HL-60 (cell line): ENCODE results near the gene SLC35D1.

Experiments
- DNase-seq, 2 experiments: peaks; one replicate each; pipeline ENCODE4 v3.0.0-alpha.2; 2010 to 2020; ENCODE audit warnings: low read depth in 1 of 2, low spot score in 1 of 2
- H3K27ac ChIP-seq: fragments of 250-450 bp; sonication (Bioruptor Pico); replicated peaks from 2 replicates; pipeline ENCODE4 v1.5.1; 2020; ENCODE audit warnings: mild to moderate bottlenecking, moderate library complexity
- H3K27me3 ChIP-seq: fragments of 250-450 bp; sonication (Bioruptor Pico); 2 replicates; pipeline ENCODE4 v1.5.1; 2021; ENCODE audit warnings: mild to moderate bottlenecking, moderate library complexity; ENCODE audit not compliant: insufficient read depth, poor library complexity, severe bottlenecking
- H3K4me3 ChIP-seq: replicated peaks from 2 replicates; pipeline ENCODE4 v1.5.1; 2011; ENCODE audit warnings: mild to moderate bottlenecking, control low read depth, low read length; ENCODE audit not compliant: insufficient read depth
- CTCF ChIP-seq: IDR thresholded peaks from one replicate; pipeline ENCODE4 v1.5.1; 2011; ENCODE audit warnings: low read length, control low read depth, inconsistent platforms; ENCODE audit not compliant: insufficient read depth
- GABPA ChIP-seq: IDR thresholded peaks from 2 replicates; pipeline ENCODE4 v1.6.1; 2012; ENCODE audit warnings: low read depth
- POLR2AphosphoS5 ChIP-seq: IDR thresholded peaks from 2 replicates; pipeline ENCODE4 v1.6.1; 2012; ENCODE audit warnings: low read depth
- SPI1 ChIP-seq: IDR thresholded peaks from 2 replicates; pipeline ENCODE4 v1.6.1; 2012; ENCODE audit warnings: low read depth, mild to moderate bottlenecking, borderline replicate concordance
- long read RNA-seq: library from polyadenylated mRNA; unstranded; transcript quantifications from one replicate; pipeline ENCODE4 v2.0.0, GENCODE V29; 2020
- TF ChIP-seq, protein P1 (sequence below): IDR thresholded peaks from 2 replicates; pipeline ENCODE4 v1.6.1; 2012; ENCODE audit warnings: low read depth; ENCODE audit not compliant: insufficient replicate concordance

The SLC35D1 gene
- long read RNA-seq, full-length matches to known transcripts = 2 of 17 reads
- long read RNA-seq, partial matches to known transcripts = 6 of 17 reads
- long read RNA-seq, other reads (novel, unspliced or antisense) = 9 of 17 reads

DNA sequence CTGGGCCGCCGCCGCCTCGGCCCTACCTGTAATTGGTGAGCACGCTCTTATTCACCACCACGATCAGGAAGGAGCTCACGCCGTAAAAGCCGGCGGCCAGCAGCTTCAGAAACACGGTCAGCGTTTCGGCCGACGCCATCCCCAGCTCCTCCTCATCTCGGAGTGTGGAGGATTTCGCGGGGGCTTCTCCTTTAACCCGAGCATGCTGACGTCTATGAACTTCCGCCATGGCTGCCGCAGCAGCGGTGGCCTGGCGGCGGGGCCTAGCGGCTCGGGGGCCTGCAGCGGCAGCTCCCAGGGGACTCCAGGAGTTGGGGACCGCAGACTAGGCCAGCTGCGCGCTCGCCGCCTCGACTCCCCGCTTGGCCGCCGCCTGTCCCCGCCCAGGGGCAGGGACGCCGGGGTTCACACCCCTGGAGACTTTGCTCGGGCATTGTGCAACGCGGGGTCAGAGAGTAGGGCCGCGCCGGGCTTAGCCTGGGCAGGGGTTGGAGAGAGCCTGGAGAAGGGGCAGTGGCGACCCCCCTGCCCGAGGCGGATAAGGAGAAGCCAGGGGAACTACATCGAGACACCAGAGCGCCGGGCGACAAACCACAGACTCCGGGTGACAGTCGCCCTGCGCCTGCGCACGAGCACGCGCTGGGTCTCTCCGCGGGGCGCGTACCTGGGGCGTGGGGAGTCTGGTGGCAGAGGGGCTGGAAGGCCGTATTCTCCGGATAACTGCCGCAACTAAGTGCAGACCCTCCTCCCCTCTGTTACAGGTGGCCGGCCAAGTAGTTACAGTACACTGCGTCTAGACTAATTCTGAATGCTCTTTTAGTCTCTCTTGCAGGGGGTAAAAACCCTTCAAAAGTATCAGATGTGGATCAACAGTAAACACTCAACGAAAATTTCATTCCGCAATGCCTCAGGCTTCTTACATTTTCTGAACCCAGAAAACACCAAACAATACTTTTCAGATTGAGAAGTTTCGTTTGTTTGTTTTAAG is at the start of gene SLC35D1:
TSS of gene SLC35D1 (minus strand) at position 364 of the 988 bp plus-strand sequence. CDS start at position 229, 135 bp downstream.
- TF ChIP-seq, protein P1, sequence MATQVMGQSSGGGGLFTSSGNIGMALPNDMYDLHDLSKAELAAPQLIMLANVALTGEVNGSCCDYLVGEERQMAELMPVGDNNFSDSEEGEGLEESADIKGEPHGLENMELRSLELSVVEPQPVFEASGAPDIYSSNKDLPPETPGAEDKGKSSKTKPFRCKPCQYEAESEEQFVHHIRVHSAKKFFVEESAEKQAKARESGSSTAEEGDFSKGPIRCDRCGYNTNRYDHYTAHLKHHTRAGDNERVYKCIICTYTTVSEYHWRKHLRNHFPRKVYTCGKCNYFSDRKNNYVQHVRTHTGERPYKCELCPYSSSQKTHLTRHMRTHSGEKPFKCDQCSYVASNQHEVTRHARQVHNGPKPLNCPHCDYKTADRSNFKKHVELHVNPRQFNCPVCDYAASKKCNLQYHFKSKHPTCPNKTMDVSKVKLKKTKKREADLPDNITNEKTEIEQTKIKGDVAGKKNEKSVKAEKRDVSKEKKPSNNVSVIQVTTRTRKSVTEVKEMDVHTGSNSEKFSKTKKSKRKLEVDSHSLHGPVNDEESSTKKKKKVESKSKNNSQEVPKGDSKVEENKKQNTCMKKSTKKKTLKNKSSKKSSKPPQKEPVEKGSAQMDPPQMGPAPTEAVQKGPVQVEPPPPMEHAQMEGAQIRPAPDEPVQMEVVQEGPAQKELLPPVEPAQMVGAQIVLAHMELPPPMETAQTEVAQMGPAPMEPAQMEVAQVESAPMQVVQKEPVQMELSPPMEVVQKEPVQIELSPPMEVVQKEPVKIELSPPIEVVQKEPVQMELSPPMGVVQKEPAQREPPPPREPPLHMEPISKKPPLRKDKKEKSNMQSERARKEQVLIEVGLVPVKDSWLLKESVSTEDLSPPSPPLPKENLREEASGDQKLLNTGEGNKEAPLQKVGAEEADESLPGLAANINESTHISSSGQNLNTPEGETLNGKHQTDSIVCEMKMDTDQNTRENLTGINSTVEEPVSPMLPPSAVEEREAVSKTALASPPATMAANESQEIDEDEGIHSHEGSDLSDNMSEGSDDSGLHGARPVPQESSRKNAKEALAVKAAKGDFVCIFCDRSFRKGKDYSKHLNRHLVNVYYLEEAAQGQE = no peak
- TF ChIP-seq SPI1 (no peak), GABPA (no peak; the same call in 1 of the 2 replicates)

GRCh38 chr1:67103548-67103947 is 49.6 kb upstream of the SLC35D1 start:
- Histone ChIP-seq H3K4me3 (no peak overlapping the region), H3K27ac (no peak overlapping the region), H3K27me3 (no peaks in the 10 kb centered on the region)
- no peak for DNase-seq
- TF ChIP-seq SPI1 (no peak), POLR2AphosphoS5 (no peak), CTCF (no peak), GABPA (no peak)
- TF ChIP-seq, protein P1 = no peak

More for the DNA sequence above, at the start of gene SLC35D1:
- H3K27ac ChIP-seq = peak within 1 kb of the TSS; percentile 84
- DNase-seq = peak; percentile 41 to 75
- no peaks in the 10 kb centered on the region for H3K27me3 ChIP-seq
- peak within 1 kb of the TSS; percentile 79 for H3K4me3 ChIP-seq

DNA sequence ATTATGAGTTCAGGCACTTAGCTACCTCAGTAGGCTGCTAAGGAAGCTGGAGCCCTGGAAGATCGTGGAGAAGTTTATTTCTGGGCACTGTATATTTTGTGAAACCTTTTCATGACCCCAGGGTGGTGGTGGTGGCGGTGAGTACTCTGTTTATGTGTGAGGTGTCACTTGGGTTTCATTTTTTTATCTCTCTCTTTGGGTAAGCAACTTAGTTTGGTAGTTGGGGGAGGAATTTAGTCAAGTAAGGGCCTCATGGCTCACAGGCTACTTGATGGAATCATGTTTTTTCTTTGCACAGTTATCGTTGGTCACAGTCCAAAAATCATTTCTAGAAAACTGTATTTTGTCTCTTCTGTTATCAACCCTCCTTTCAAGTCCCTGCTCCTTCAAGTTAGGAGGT is 46.9 kb upstream of the SLC35D1 start:
- DNase-seq = no peak
- TF ChIP-seq, protein P1 = no peak
- TF ChIP-seq POLR2AphosphoS5 (no peak), CTCF (no peak), GABPA (no peak), SPI1 (no peak)
- no peaks in the 10 kb centered on the region for H3K27me3 ChIP-seq
- no peak overlapping the region for H3K4me3 ChIP-seq
- H3K27ac ChIP-seq = no peak overlapping the region
